ENCODE results near the gene SLC35A4.
"Not testable (repeated sequence)": the region's sequence is repeated elsewhere in the genome, so short reads cannot be mapped to it uniquely, and the experiment has no call there.

Gene SLC35A4

GRCh38 chr5:140588311-140589070, 23.9 kb downstream of the SLC35A4 start:
- in situ Hi-C loops (cut with HindIII; ENCODE audit: low sequenced_read_pairs), result no loop called here

DNA sequence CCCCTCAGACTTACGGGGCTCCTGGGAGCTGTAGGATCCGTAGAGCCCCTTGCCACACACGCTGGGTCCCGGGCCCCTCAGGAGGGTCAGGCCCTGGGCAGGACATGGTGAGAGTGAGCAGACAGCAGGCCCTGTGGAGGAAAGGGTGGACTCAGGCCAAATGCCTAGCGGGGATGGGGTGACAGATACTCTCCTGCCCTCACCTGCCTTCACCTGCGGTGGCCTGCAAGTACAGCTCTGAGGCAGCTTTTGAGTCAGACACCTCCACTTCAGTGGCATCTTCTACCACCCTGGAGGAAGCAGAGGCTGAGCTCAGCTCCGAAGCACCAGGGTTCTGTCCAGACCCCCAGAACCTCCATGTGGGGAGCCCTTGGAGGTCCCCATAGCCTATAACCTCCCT, 26.2 kb downstream of the SLC35A4 start:
- in situ Hi-C loops (cut with HindIII; ENCODE audit: low sequenced_read_pairs), result no loop called here

DNA sequence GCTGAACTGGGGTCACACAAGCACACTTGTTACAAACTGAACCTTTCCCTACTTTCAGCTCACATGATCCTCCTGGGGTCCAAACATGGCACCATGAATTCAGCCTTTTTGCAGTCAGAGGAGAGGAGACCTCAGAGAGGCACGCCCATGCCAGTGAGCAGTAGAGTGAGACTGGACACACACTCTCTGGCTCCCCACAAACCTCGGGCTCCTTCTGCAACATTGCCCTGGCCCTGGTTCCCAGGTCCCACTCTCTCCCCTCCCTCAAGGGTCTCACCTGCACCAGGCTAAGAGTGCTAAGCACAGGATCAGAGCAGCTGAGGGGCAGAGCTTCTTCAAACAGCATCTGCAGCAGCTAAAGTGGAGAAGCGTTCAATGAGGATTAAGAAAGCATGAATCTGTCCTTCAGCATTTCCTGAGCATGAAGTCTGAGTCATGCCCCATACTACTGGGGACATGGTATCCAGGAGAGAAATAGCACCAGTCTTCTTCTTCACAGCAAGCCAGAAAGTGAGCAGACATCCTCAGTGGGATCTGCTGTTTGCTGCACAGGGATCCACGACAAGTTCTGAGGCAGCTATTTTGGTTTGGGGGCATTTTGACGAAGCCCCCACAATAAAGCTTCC, 27.2 kb downstream of the SLC35A4 start:
- in situ Hi-C loops (cut with HindIII; ENCODE audit: low sequenced_read_pairs), result no loop called here

DNA sequence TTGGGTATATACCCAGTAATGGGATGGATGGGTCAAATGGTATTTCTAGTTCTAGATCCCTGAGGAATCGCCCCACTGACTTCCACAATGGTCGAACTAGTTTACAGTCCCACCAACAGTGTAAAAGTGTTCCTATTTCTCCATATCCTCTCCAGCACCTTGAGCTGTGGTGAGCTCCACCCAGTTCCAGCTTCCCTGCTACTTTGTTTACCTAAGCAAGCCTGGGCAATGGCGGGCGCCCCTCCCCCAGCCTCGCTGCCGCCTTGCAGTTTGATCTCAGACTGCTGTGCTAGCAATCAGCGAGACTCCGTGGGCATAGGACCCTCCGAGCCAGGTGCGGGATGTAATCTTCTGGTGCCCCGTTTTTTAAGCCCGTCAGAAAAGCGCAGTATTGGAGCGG, 28.4 kb downstream of the SLC35A4 start:
- in situ Hi-C loops (cut with HindIII; ENCODE audit: low sequenced_read_pairs), result not testable (repeated sequence)

- in situ Hi-C loops (cut with HindIII; ENCODE audit: low sequenced_read_pairs), result no loop called here
Observed at GRCh38 chr5:140594169-140594568, 29.5 kb downstream of the SLC35A4 start.

DNA sequence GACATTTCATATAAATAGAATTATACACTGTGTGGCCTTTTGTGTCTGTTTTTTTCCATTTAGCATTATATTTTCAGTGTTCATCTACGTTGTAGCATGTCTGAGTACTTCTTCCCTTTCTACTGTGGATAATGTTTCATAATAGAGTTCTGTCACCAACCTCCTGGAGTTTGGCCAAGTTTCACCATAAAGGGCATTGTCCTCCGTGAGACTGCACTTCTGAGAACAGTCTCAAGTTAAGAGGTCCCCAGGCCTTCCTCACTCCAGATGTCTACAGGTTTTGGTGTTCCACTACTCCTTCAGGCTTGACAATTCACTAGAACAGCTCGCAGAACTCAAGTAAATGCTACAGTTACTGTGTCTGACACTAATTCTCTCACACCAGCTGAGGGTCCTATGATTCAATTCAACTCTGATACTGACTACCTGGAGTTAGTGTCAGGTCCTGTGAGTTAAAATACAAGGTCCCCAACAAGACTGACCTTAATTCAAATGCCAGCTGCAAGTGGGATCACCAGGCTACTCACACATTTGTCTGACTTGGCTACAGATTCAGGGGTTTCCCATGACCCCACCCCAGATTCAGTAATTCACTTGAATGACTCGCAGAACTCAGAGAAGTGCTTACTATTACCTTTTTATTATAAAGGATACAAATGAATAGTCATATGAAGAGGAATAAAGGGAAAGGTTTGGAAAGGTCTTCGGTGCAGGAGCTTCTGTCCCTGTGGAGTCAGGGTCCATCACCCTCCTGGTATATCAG, 31.1 kb downstream of the SLC35A4 start:
- in situ Hi-C loops (cut with HindIII; ENCODE audit: low sequenced_read_pairs), result no loop called here

DNA sequence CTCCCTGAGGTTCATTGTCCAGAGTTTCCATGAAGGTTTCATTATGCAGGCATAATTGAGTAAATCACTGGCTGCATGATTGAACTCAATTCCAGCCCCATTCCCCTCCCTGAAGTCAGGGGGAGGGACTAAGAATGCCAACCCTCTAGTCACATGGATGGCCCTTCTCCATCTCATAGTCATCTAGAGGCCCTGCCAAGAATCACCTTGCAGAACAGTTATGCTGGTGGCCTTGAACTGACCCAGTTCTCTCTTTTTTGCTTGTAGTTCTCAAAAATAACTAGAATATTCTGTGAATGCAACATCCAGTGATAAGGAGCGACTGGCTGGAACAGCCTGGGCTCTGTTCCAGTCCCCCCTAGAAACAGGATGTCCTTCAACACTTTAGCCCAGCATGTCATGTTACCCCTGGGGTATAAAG, 31.7 kb downstream of the SLC35A4 start:
- in situ Hi-C loops (cut with HindIII; ENCODE audit: low sequenced_read_pairs), result no loop called here

- in situ Hi-C loops (cut with HindIII; ENCODE audit: low sequenced_read_pairs), result no loop called here
Observed at GRCh38 chr5:140598836-140599235, 34.2 kb downstream of the SLC35A4 start.

DNA sequence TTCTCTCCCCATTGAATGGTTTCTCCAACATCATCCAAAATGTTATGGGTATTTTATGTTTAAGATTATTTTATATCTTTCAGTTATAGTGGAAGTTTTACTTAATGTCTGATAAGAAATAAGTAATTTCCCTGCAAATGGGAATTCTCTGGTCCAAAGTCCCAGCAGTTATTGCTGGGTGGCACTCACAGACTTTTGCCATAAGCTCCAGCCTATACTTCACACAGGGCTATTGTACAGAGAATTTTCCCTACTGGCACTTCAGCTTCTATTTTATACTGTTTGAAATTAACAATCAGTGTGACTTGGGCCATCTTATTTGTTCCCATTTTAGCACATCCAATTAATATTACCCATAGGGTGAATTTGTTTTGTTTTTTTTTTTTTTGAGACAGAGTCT, 35.5 kb downstream of the SLC35A4 start:
- in situ Hi-C loops (cut with HindIII; ENCODE audit: low sequenced_read_pairs), result no loop called here

DNA sequence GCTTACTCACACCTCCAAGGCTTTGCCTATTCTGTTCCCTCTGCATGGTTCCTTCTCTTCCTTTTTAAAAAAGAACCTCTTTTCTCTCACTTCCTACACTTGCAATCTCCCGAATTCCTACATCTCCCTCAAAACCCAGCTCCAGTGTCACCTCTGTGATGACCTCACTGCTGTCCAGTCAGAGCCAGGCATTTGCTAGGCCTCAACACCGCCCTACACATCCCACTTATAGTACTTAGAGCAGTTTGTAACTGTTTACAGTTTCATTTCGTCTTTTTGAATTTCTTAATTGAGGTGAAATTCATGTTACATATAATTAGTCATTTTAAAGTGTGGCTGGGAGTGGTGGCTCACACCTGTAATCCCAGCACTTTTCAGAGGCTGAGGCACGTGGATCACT, 37.5 kb downstream of the SLC35A4 start:
- in situ Hi-C loops (cut with HindIII; ENCODE audit: low sequenced_read_pairs), result no loop called here

- in situ Hi-C loops (cut with HindIII; ENCODE audit: low sequenced_read_pairs), result not testable (repeated sequence)
Observed at GRCh38 chr5:140603446-140603698, 38.7 kb downstream of the SLC35A4 start.

DNA sequence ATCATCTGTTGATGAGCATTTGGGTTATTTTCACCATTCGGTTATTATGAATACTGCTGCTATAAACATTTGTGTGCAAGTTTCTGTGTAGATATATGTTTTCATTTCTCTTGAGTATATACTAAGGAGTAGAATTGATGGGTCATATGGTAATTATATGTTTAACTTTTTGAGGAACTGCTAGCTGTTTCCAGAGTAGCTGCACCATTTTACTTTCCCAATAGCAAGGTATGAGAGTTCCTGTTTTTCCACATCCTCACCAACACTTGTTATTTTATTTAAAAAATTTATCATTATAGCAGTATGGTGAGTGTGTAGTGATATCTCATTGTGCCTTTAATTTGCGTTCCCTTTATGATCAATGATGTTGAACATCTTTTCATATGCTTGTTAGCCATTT, 39.1 kb downstream of the SLC35A4 start:
- in situ Hi-C loops (cut with HindIII; ENCODE audit: low sequenced_read_pairs), result no loop called here

- in situ Hi-C loops (cut with HindIII; ENCODE audit: low sequenced_read_pairs), result no loop called here
Observed at GRCh38 chr5:140605879-140606278, 41.3 kb downstream of the SLC35A4 start.

DNA sequence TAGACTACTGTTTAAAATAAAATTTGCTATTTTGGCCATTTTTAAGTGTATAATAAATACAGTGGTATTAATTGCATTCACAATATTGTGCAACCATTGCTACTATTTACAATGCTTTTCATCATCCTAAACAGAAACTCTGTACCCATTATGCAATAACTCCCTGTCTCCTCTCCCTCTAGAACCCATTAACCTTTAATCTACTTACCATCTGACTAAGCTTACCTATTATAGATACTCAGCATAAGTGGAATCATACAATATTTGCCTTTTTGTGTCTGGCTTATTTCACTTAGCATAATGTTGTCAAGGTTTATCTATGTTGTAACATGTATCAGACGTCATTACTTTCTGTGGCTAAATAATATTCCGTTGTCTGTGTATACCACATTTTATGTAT, 42.4 kb downstream of the SLC35A4 start:
- in situ Hi-C loops (cut with HindIII; ENCODE audit: low sequenced_read_pairs), result no loop called here

- in situ Hi-C loops (cut with HindIII; ENCODE audit: low sequenced_read_pairs), result no loop called here
Observed at GRCh38 chr5:140608722-140609121, 44.1 kb downstream of the SLC35A4 start.

- in situ Hi-C loops (cut with HindIII; ENCODE audit: low sequenced_read_pairs), result no loop called here
Observed at GRCh38 chr5:140609126-140609525, 44.5 kb downstream of the SLC35A4 start.

DNA sequence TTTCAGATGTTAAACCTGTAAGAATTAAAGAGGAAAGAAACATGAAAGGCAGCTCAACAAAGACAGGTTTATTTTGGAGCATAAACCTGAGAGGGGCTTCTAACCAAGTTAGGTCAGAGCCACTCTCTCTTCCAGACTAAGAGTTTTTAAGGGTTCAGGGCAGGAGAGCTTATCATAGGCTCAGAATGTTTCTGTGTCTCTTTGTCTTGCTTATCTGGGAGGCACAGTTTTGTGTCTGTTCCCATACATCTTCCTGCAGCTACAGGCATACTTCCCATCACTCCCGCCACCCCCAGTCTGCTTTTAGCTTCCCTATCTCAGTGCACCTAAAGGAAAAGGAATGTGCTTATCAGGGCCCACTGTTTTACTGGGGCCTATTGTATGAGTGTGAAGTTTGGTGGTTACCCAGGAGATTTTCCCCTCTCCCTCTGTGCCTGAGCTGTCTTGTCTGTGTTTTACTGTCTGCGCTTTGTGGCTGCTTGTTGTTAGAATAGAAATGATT, 46.4 kb downstream of the SLC35A4 start:
- in situ Hi-C loops (cut with HindIII; ENCODE audit: low sequenced_read_pairs), result no loop called here
